ENCODE measurements around the gene CTTN. TPM values are rescaled to one million over a fixed set of nuclear protein-coding genes. Genes with fewer than 3 reads are reported as not detected.

CTTN gene
- total and polyA plus RNA-seq, 12 donors, result 68.5 to 173 (median 146) TPM

GRCh38 chr11:70434813-70435278, 36.5 kb downstream of the CTTN start:
- 85 to 87% methylated on average over 17 of the region's 17 CpGs for WGBS, 2 donors

DNA sequence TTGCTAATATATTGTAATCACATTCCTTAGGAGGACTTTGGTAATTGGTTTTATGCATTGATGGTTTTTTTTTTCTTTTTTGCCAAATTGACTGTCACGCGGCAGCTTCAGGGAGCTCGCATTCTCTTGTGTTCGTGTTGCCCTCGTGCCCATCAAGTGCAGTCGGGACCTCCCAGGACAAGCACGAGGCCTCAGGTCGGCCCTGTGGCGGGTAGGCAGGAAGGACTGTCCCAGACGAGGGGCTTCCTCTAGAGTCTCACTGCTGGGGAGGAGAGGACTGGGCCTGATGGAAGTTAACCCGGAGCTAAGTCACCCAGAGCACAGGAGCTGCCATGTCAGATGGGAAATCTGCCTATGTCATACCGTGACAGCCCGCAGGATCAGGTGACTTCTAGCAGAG, 37.0 kb downstream of the CTTN start:
- no peak for TF ChIP-seq CTCF (IDR thresholded peaks at IDR 0.05)
- 93 to 95% methylated on average over 13 of the region's 13 CpGs for WGBS, 2 donors
- intact Hi-C loops (cut with DNase I), result no loop called here
- Histone ChIP-seq H3K4me3 (no peak overlapping the region), H3K36me3 (peaks cover 13 to 90% (median 69%) of the 10 kb centered on the region in 9 donors), H3K27ac (no peak overlapping the region), H3K27me3 (peaks cover 0 to 26% (median 0%) of the 10 kb centered on the region in 7 donors), H3K4me1 (peaks cover 0 to 3% (median 0%) of the 10 kb centered on the region in 9 donors), H3K9me3 (no peaks in the 10 kb centered on the region)
- DNase-seq, result no peak
- no peak for ATAC-seq

More at GRCh38 chr11:70434813-70435278, 36.5 kb downstream of the CTTN start:
- Histone ChIP-seq H3K36me3 (peaks cover 13 to 96% (median 74%) of the 10 kb centered on the region in 9 donors), H3K27ac (no peak overlapping the region), H3K4me1 (peaks cover 0 to 3% (median 0%) of the 10 kb centered on the region in 9 donors), H3K27me3 (peaks cover 0 to 30% (median 0%) of the 10 kb centered on the region in 7 donors), H3K4me3 (no peak overlapping the region), H3K9me3 (no peaks in the 10 kb centered on the region)
- no peak for DNase-seq
- no peak for ATAC-seq
- intact Hi-C loops (cut with DNase I), result no loop called here
- TF ChIP-seq CTCF (IDR thresholded peaks at IDR 0.05), result no peak

- no peak for TF ChIP-seq CTCF (IDR thresholded peaks at IDR 0.05)
- H3K27ac ChIP-seq, result no peak overlapping the region
- no peak overlapping the region for H3K4me3 ChIP-seq
- no peaks in the 10 kb centered on the region for H3K9me3 ChIP-seq
- intact Hi-C loops (cut with DNase I), result no loop called here
- H3K4me1 ChIP-seq, result peaks cover 0 to 3% (median 0%) of the 10 kb centered on the region in 9 donors
- WGBS, 2 donors, result 90 to 93% methylated on average over 24 of the region's 24 CpGs
- H3K36me3 ChIP-seq, result peaks cover 13 to 85% (median 63%) of the 10 kb centered on the region in 9 donors
- H3K27me3 ChIP-seq, result peaks cover 0 to 26% (median 0%) of the 10 kb centered on the region in 7 donors
- no peak for DNase-seq
- ATAC-seq, result no peak
Measured at GRCh38 chr11:70435765-70436500, 37.6 kb downstream of the CTTN start.

GRCh38 chr11:70436501-70436860, 38.2 kb downstream of the CTTN start:
- Histone ChIP-seq H3K9me3 (no peaks in the 10 kb centered on the region), H3K36me3 (peaks cover 13 to 79% (median 58%) of the 10 kb centered on the region in 9 donors), H3K4me1 (peaks cover 0 to 3% (median 0%) of the 10 kb centered on the region in 9 donors), H3K27me3 (peaks cover 0 to 22% (median 0%) of the 10 kb centered on the region in 7 donors), H3K4me3 (no peak overlapping the region), H3K27ac (no peak overlapping the region)
- no peak for TF ChIP-seq CTCF (IDR thresholded peaks at IDR 0.05)
- no peak for DNase-seq
- ATAC-seq, result no peak
- intact Hi-C loops (cut with DNase I), result no loop called here
- WGBS, 2 donors, result 89 to 91% methylated on average over 15 of the region's 15 CpGs
